ENCODE results near the gene BAHCC1. TPM values are rescaled to one million over a fixed set of nuclear protein-coding genes. Genes with fewer than 3 reads are reported as not detected.
A peak's percentile ranks its signal among the peaks of the same experiment; 100 is the strongest.

BAHCC1 gene
- total and polyA plus RNA-seq, 9 of the 15 experiments (the other 6 are each of a cell fraction or from before 2014, with no cell fraction given), result 0.14 to 26.9 (median 5.0) TPM

- TF ChIP-seq ZNF280B (CRISPR knock-in tag; IDR thresholded peaks at IDR 0.05) (no peak), HSF4 (CRISPR knock-in tag; IDR thresholded peaks at IDR 0.05; ENCODE audit: borderline replicate concordance) (no peak), ZNF780A (CRISPR knock-in tag; IDR thresholded peaks at IDR 0.05) (no peak), SRSF7 (optimal IDR thresholded peaks at IDR 0.05; ENCODE audit: low read depth, low read length) (no peak), GTF3C2 (IDR thresholded peaks at IDR 0.05; ENCODE audit: borderline replicate concordance, extremely low read depth, insufficient read length) (no peak), SNRNP70 (optimal IDR thresholded peaks at IDR 0.05; ENCODE audit: low read depth, low read length) (no peak), HES1 (IDR thresholded peaks at IDR 0.05; ENCODE audit: low read depth) (no peak), RBBP5 (IDR thresholded peaks at IDR 0.05; ENCODE audit: borderline replicate concordance, insufficient read depth, low read length, poor library complexity, severe bottlenecking) (peak; percentile 20), FUS (optimal IDR thresholded peaks at IDR 0.05; ENCODE audit: low read depth, low read length) (no peak), RFX5 (IDR thresholded peaks at IDR 0.05; ENCODE audit: low read depth, low read length) (no peak), FOXM1 (IDR thresholded peaks at IDR 0.05; ENCODE audit: low read depth) (0 out of 2 replicates have a peak, but pooled peaks have one; percentile 23), FOXM1 (CRISPR knock-in tag; IDR thresholded peaks at IDR 0.05; ENCODE audit: low read depth) (no peak), CREM (IDR thresholded peaks at IDR 0.05; ENCODE audit: low read depth) (peak; percentile 77), NCOA6 (IDR thresholded peaks at IDR 0.05) (no peak), SUPT5H (IDR thresholded peaks at IDR 0.05) (peak; percentile 47; the same call in 1 of the 2 replicates), YBX1 (IDR thresholded peaks at IDR 0.05) (no peak), GTF2B (IDR thresholded peaks at IDR 0.05; ENCODE audit: extremely low read depth, insufficient read length) (no peak), ZNF639 (CRISPR knock-in tag; conservative IDR thresholded peaks at IDR 0.05 in 1 of 2, IDR thresholded peaks at IDR 0.05 in 1 of 2) (0 out of 4 replicates have a peak, but pooled peaks of 1 of the 2 experiments have one; percentile 42), GATAD2A (IDR thresholded peaks at IDR 0.05) (peak; percentile 54; the same call in 1 of the 2 replicates), NFIX (CRISPR knock-in tag; IDR thresholded peaks at IDR 0.05; ENCODE audit: low read depth) (no peak), ATF7 (IDR thresholded peaks at IDR 0.05) (peak; percentile 53; the same call in 1 of the 2 replicates), ZNF12 (CRISPR knock-in tag; IDR thresholded peaks at IDR 0.05) (peak; percentile 17; the same call in 1 of the 2 replicates)
Observed at GRCh38 chr17:81412490-81413093, 17.3 kb downstream of the BAHCC1 start (continued).
